Measurements from ENCODE around the gene C1orf216. TPM values are rescaled to one million over a fixed set of nuclear protein-coding genes. Genes with fewer than 3 reads are reported as not detected.

Gene C1orf216
- total and polyA plus RNA-seq, 10 of the 15 experiments (the other 5 are each of a cell fraction or from before 2014, with no cell fraction given): 2.9 to 17.2 (median 11.3) TPM

- Histone ChIP-seq H3K36me3 (ENCODE audit: control insufficient read depth in 2 of 2, insufficient read depth in 2 of 2, low read length in 1 of 2) (no peaks in the 10 kb centered on the region), H3K4me3 (no peak overlapping the region), H3K9ac (ENCODE audit: control insufficient read depth, insufficient read depth, low read length) (no peak overlapping the region), H3K9me3 (replicated peaks; ENCODE audit: control insufficient read depth, insufficient read depth, low read length) (no peaks in the 10 kb centered on the region), H4K20me1 (ENCODE audit: control insufficient read depth, insufficient read depth) (no peaks in the 10 kb centered on the region), H3K79me2 (ENCODE audit: control insufficient read depth, insufficient read depth, low read length) (no peaks in the 10 kb centered on the region), H3K27me3 (replicated peaks in 1 of 2; ENCODE audit: control insufficient read depth in 2 of 2, insufficient read depth in 2 of 2, low read length in 1 of 2) (peaks cover 0 to 2% of the 10 kb centered on the region in 2 experiments; a peak in 2 of 4 replicates), H3K27ac (ENCODE audit: control insufficient read depth, insufficient read depth) (no peak overlapping the region), H3K4me2 (ENCODE audit: control insufficient read depth, insufficient read depth) (no peak overlapping the region), H3K4me1 (ENCODE audit: control insufficient read depth, insufficient read depth, low read length) (no peaks in the 10 kb centered on the region), H2AFZ (ENCODE audit: control insufficient read depth, low read depth, low read length) (no peak overlapping the region)
- WGBS (ENCODE audit: insufficient coverage, insufficient replicate concordance, low lambda C conversion rate, missing lambda C conversion rate): 52% methylated on average over 5 of the region's 5 CpGs
- ChIA-PET RAD21 (ENCODE audit: unreplicated experiment) (no interaction called here), POLR2A (no interaction called here), SMC1A (ENCODE audit: uncharacterized antibody, unreplicated experiment) (interaction anchor here (0.7 kb wide), 1 partner anchor 135 kb away, joined by 3 read pairs; no protein-coding TSS in a partner anchor), CTCF (interaction anchor here (1.3 kb wide), 1 partner anchor 53 kb away, joined by 4 read pairs; no protein-coding TSS in a partner anchor)
- DNase-seq (ENCODE audit: low read depth, low spot score) (no peak), ATAC-seq (no peak), FAIRE-seq (no peak)
- intact Hi-C loops (cut with micrococcal nuclease; ENCODE audit: unreplicated experiment) (no loop called here), in situ Hi-C loops (cut with MboI) (no loop called here)
- TF ChIP-seq JUNB (IDR thresholded peaks at IDR 0.05) (no peak), KLF5 (IDR thresholded peaks at IDR 0.05; ENCODE audit: partially characterized antibody) (no peak), REST (IDR thresholded peaks at IDR 0.05; ENCODE audit: low read depth, low read length) (no peak), CBFB (IDR thresholded peaks at IDR 0.05; ENCODE audit: low read depth) (no peak), HCFC1 (IDR thresholded peaks at IDR 0.05; ENCODE audit: low read length) (no peak), MYC (IDR thresholded peaks at IDR 0.05; ENCODE audit: insufficient read depth, insufficient read length, insufficient replicate concordance, low read length, severe bottlenecking) (no peak), HDGF (IDR thresholded peaks at IDR 0.05) (no peak), PML (IDR thresholded peaks at IDR 0.05; ENCODE audit: low read length) (no peak), RAD21 (IDR thresholded peaks at IDR 0.05; ENCODE audit: insufficient read depth, low read depth, low read length) (no peak), SRF (IDR thresholded peaks at IDR 0.05; ENCODE audit: low read depth in 2 of 2, low read length in 2 of 2) (no peak)
- BruUV-seq (replicated peaks): no TSS peak
These were observed 44.6 kb downstream of the C1orf216 start for GRCh38 chr1:35674111-35674510.
